HepG2 (cell line): ENCODE results near the gene CHCHD6. TPM values are rescaled to one million over a fixed set of nuclear protein-coding genes. Genes with fewer than 3 reads are reported as not detected.

Experiments used
- ARID4A ChIP-seq: sonication (generic); formaldehyde crosslinking; IDR thresholded peaks from 2 replicates; pipeline ENCODE4 v1.5.0; 2020; ENCODE audit warnings: mild to moderate bottlenecking, missing genetic modification reagents, borderline replicate concordance
- EHMT2 ChIP-seq: fragments of 200-600 bp; sonication (generic); IDR thresholded peaks from 2 replicates; pipeline ENCODE4 v1.7.0; 2017; ENCODE audit warnings: antibody characterized with exemption, low read depth, low read length, borderline replicate concordance
- GATA4 ChIP-seq: sonication (generic); IDR thresholded peaks from 2 replicates; pipeline ENCODE4 v1.6.1; 2016; ENCODE audit warnings: antibody characterized with exemption, low read depth, borderline replicate concordance
- ISL2 ChIP-seq: sonication (generic); formaldehyde crosslinking; IDR thresholded peaks from 2 replicates; pipeline ENCODE4 v1.5.0; 2020; ENCODE audit warnings: missing genetic modification reagents
- NCOA5 ChIP-seq: sonication (generic); formaldehyde crosslinking; IDR thresholded peaks from 2 replicates; pipeline ENCODE4 v1.4.0; 2020; ENCODE audit warnings: missing genetic modification reagents
- NFE2 ChIP-seq: sonication (generic); formaldehyde crosslinking; IDR thresholded peaks from 2 replicates; pipeline ENCODE4 v1.4.0; 2020; ENCODE audit warnings: missing genetic modification reagents
- ONECUT2 ChIP-seq: sonication (generic); formaldehyde crosslinking; IDR thresholded peaks from 2 replicates; pipeline ENCODE4 v1.4.0; 2020; ENCODE audit warnings: missing genetic modification reagents
- PBX2 ChIP-seq: IDR thresholded peaks from 2 replicates; pipeline ENCODE4 v1.6.1; 2016; ENCODE audit warnings: control low read depth
- PHF8 ChIP-seq: sonication (generic); formaldehyde crosslinking; IDR thresholded peaks from 2 replicates; pipeline ENCODE4 v1.5.0; 2020; ENCODE audit warnings: missing genetic modification reagents
- PTBP1 ChIP-seq: fragments of 200-400 bp; formaldehyde crosslinking; IDR thresholded peaks from 2 replicates; pipeline ENCODE4 v1.6.1; 2018; ENCODE audit warnings: low read length, low read depth; ENCODE audit not compliant: poor library complexity, severe bottlenecking
- SMAD1 ChIP-seq: sonication (generic); formaldehyde crosslinking; IDR thresholded peaks from 2 replicates; pipeline ENCODE4 v1.4.0; 2020; ENCODE audit warnings: missing genetic modification reagents, low read depth, mild to moderate bottlenecking, borderline replicate concordance
- SUZ12 ChIP-seq: fragments of 150-350 bp; IDR thresholded peaks from 2 replicates; pipeline ENCODE4 v1.6.1; 2014; ENCODE audit warnings: low read depth, low read length
- ZNF136 ChIP-seq: sonication (generic); formaldehyde crosslinking; IDR thresholded peaks from 2 replicates; pipeline ENCODE4 v1.8.1; 2022; ENCODE audit warnings: low read depth, mild to moderate bottlenecking, moderate library complexity, missing genetic modification reagents
- ZNF264 ChIP-seq: sonication (generic); formaldehyde crosslinking; IDR thresholded peaks from 2 replicates; pipeline ENCODE4 v1.4.0; 2020; ENCODE audit warnings: missing genetic modification reagents
- ZNF280B ChIP-seq: sonication (generic); formaldehyde crosslinking; IDR thresholded peaks from 2 replicates; pipeline ENCODE4 v1.5.0; 2020; ENCODE audit warnings: missing genetic modification reagents, mild to moderate bottlenecking, borderline replicate concordance
- ZNF512B ChIP-seq: sonication (generic); formaldehyde crosslinking; IDR thresholded peaks from 2 replicates; pipeline ENCODE4 v1.5.1; 2020; ENCODE audit warnings: missing genetic modification reagents, mild to moderate bottlenecking, borderline replicate concordance
- ZNF549 ChIP-seq: sonication (generic); formaldehyde crosslinking; IDR thresholded peaks from 2 replicates; pipeline ENCODE4 v1.5.0; 2020; ENCODE audit warnings: missing genetic modification reagents
- ZNF776 ChIP-seq: sonication (generic); formaldehyde crosslinking; IDR thresholded peaks from 2 replicates; pipeline ENCODE4 v1.4.0; 2020; ENCODE audit warnings: mild to moderate bottlenecking, missing genetic modification reagents
- polyA plus RNA-seq, 8 experiments: library from polyadenylated mRNA; depleted of rRNA in 3 of 8; stranded (reverse) in 7 of 8; unstranded in 1 of 8; fragments of >200 nt; fragmentation: Illumina TruSeq in 4 of 8; extraction: Trizol in 4 of 8; gene quantifications; 2 replicates each; pipeline versions ENCODE4 v1.2.1 to v1.2.3, GENCODE V29; 2011 to 2016; ENCODE audit warnings: low read depth in 4 of 8, missing spikeins in 1 of 8, mixed read lengths in 1 of 8; ENCODE audit not compliant: insufficient read depth in 1 of 8
- total RNA-seq, 5 experiments: library from RNA; depleted of rRNA; stranded (reverse); fragments of >200 nt; fragmentation: Illumina TruSeq; extraction: Trizol; gene quantifications; 2 replicates each; pipeline ENCODE4 v1.2.3, GENCODE V29; 2016; ENCODE audit warnings: low read depth in 1 of 5

CHCHD6 gene
- total and polyA plus RNA-seq, 2 of the 13 experiments (the other 11 are each of a cell fraction or from before 2014, with no cell fraction given): 20.3 to 20.8 TPM

- TF ChIP-seq PBX2 (CRISPR knock-in tag): no peak
- TF ChIP-seq SUZ12: no peak
- TF ChIP-seq ISL2: no peak
- TF ChIP-seq GATA4: no peak
- TF ChIP-seq ZNF512B (CRISPR knock-in tag): no peak
- no peak for TF ChIP-seq ARID4A (CRISPR knock-in tag)
- TF ChIP-seq PHF8 (CRISPR knock-in tag): no peak
- no peak for TF ChIP-seq ZNF264 (CRISPR knock-in tag)
- no peak for TF ChIP-seq ONECUT2
- no peak for TF ChIP-seq NCOA5 (CRISPR knock-in tag)
- 0 out of 2 replicates have a peak, but pooled peaks have one; percentile 55 for TF ChIP-seq SMAD1 (CRISPR knock-in tag)
- TF ChIP-seq NFE2 (CRISPR knock-in tag): no peak
- no peak for TF ChIP-seq EHMT2
- TF ChIP-seq ZNF280B: no peak
- TF ChIP-seq ZNF776 (CRISPR knock-in tag): no peak
- no peak for TF ChIP-seq PTBP1
- TF ChIP-seq ZNF136 (CRISPR knock-in tag): no peak
- no peak for TF ChIP-seq ZNF549 (CRISPR knock-in tag)
Observed at GRCh38 chr3:126752303-126753190, 48.5 kb downstream of the CHCHD6 start (continued).
